ENCODE data around the gene JUND. TPM values are rescaled to one million over a fixed set of nuclear protein-coding genes. Genes with fewer than 3 reads are reported as not detected.

JUND gene
- total RNA-seq, 1 donor from 2014 or later = 129 TPM

DNA sequence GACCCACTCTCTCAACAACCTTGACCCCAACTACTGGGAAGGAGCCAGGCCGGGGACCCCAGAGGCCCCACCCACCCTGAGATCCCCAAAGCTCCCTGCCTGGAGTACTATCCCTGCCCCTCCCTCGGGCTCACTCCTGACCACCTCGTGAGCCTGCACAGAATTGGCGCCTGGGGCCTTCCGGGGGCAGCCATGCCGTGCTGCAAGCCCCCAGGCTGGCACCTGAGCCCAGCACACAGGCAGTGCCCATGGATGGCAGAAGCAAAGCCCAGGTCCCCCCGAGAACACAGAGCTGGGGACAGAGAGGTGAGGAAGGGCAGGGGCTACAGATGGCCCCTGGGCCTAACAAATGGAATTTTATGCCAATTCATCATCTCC lies 27.5 kb upstream of the JUND start:
- Mint-ChIP-seq H3K4me3 (ENCODE audit: unreplicated experiment) (no peak overlapping the region), H3K4me1 (ENCODE audit: unreplicated experiment) (peaks cover 21% of the 10 kb centered on the region), H3K36me3 (ENCODE audit: low read depth, unreplicated experiment) (peaks cover 13% of the 10 kb centered on the region), H3K27me3 (ENCODE audit: unreplicated experiment) (peaks cover 9% of the 10 kb centered on the region), H3K27ac (ENCODE audit: unreplicated experiment) (no peak overlapping the region), H3K9me3 (ENCODE audit: unreplicated experiment) (no peaks in the 10 kb centered on the region)
- TF ChIP-seq, protein P1, sequence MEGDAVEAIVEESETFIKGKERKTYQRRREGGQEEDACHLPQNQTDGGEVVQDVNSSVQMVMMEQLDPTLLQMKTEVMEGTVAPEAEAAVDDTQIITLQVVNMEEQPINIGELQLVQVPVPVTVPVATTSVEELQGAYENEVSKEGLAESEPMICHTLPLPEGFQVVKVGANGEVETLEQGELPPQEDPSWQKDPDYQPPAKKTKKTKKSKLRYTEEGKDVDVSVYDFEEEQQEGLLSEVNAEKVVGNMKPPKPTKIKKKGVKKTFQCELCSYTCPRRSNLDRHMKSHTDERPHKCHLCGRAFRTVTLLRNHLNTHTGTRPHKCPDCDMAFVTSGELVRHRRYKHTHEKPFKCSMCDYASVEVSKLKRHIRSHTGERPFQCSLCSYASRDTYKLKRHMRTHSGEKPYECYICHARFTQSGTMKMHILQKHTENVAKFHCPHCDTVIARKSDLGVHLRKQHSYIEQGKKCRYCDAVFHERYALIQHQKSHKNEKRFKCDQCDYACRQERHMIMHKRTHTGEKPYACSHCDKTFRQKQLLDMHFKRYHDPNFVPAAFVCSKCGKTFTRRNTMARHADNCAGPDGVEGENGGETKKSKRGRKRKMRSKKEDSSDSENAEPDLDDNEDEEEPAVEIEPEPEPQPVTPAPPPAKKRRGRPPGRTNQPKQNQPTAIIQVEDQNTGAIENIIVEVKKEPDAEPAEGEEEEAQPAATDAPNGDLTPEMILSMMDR (IDR thresholded peaks at IDR 0.05; ENCODE audit: unreplicated experiment) = no peak
- no peak for DNase-seq (ENCODE audit: low spot score)

DNA sequence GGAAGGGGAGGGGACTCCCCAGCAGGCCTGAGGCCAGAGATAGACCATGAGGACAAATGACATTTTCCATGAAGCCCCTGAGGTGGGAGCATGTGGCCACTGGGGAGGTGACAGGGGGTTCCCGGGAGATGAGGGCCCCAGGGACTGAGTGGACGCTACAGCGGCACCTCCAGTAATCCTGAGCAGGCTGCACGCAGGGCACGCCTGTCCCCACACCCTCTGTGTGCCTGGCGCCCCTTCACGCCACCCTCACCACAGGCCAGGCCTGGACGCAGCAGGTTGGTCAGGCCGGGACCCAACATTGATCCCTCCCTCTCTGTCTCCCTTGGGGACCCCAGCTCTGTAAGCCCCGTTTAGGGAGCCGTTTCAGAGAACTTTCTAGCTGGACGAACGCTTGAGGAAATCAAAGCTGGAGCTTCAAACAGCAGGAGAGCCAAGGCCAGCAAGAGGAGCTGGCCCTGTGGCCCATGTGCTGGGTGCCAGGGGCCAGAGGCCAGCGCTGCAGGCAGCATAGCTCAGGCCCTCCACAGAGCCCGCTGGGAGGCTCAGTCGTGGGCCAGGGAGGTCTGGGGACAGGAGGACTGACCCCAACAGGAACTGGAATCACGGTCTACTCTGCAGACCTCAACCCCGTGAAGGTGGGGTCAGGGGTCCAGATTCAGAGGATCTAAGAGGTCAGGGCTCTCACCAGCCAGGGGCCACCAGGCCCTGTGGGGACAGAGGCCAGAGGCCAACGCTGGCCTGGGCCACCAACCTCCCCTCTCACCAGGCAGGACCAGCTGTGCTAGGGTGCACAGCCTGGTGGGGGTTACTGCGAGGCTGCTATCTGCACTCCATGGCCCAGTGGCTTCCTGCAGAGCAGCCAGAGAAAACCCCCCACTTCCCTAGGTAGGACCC lies 26.9 kb upstream of the JUND start:
- H3K4me3 Mint-ChIP-seq (ENCODE audit: unreplicated experiment) = no peak overlapping the region
- peaks cover 11% of the 10 kb centered on the region for H3K36me3 Mint-ChIP-seq (ENCODE audit: low read depth, unreplicated experiment)
- TF ChIP-seq, protein P1 (IDR thresholded peaks at IDR 0.05; ENCODE audit: unreplicated experiment) = no peak
- DNase-seq (ENCODE audit: low spot score) = no peak
- H3K9me3 Mint-ChIP-seq (ENCODE audit: unreplicated experiment) = no peaks in the 10 kb centered on the region
- peaks cover 28% of the 10 kb centered on the region for H3K4me1 Mint-ChIP-seq (ENCODE audit: unreplicated experiment)
- H3K27me3 Mint-ChIP-seq (ENCODE audit: unreplicated experiment) = peaks cover 12% of the 10 kb centered on the region
- H3K27ac Mint-ChIP-seq (ENCODE audit: unreplicated experiment) = no peak overlapping the region

- no peak for DNase-seq (ENCODE audit: low spot score)
- Mint-ChIP-seq H3K27ac (ENCODE audit: unreplicated experiment) (no peak overlapping the region), H3K4me1 (ENCODE audit: unreplicated experiment) (peaks cover 28% of the 10 kb centered on the region), H3K4me3 (ENCODE audit: unreplicated experiment) (no peak overlapping the region), H3K27me3 (ENCODE audit: unreplicated experiment) (peaks cover 12% of the 10 kb centered on the region), H3K36me3 (ENCODE audit: low read depth, unreplicated experiment) (peaks cover 11% of the 10 kb centered on the region), H3K9me3 (ENCODE audit: unreplicated experiment) (no peaks in the 10 kb centered on the region)
- TF ChIP-seq, protein P1 (IDR thresholded peaks at IDR 0.05; ENCODE audit: unreplicated experiment) = no peak
Observed at GRCh38 chr19:18307271-18307681, 25.9 kb upstream of the JUND start.

GRCh38 chr19:18306888-18307260 lies 25.5 kb upstream of the JUND start:
- H3K27ac Mint-ChIP-seq (ENCODE audit: unreplicated experiment) = no peak overlapping the region
- H3K36me3 Mint-ChIP-seq (ENCODE audit: low read depth, unreplicated experiment) = peaks cover 11% of the 10 kb centered on the region
- no peak for DNase-seq (ENCODE audit: low spot score)

More at GRCh38 chr19:18306888-18307260, 25.5 kb upstream of the JUND start:
- Mint-ChIP-seq H3K9me3 (ENCODE audit: unreplicated experiment) (no peaks in the 10 kb centered on the region), H3K4me3 (ENCODE audit: unreplicated experiment) (no peak overlapping the region), H3K27me3 (ENCODE audit: unreplicated experiment) (peaks cover 12% of the 10 kb centered on the region), H3K4me1 (ENCODE audit: unreplicated experiment) (peaks cover 28% of the 10 kb centered on the region)
- TF ChIP-seq, protein P1 (IDR thresholded peaks at IDR 0.05; ENCODE audit: unreplicated experiment) = no peak
